Keratinocyte (primary cell): Measurements from ENCODE around the gene CPEB2.

Experiments used
- EZH2 ChIP-seq: IDR thresholded peaks from one replicate; pipeline ENCODE4 v1.6.1; 2012; ENCODE audit warnings: inconsistent platforms, mild to moderate bottlenecking, low read length, moderate library complexity
- TF ChIP-seq, protein P1 (sequence below), 3 experiments: IDR thresholded peaks in 1 of 3; conservative IDR thresholded peaks in 1 of 3; optimal IDR thresholded peaks in 1 of 3; 2 replicates in 2 of 3; 3 replicates in 1 of 3; pipeline versions ENCODE3 to v1.5.1; 2011; ENCODE audit warnings: low read length in 3 of 3, mild to moderate bottlenecking in 3 of 3, moderate library complexity in 2 of 3, control low read depth in 1 of 3, inconsistent platforms in 1 of 3; ENCODE audit not compliant: insufficient read depth in 2 of 3; ENCODE audit errors: extremely low read depth in 1 of 3

DNA sequence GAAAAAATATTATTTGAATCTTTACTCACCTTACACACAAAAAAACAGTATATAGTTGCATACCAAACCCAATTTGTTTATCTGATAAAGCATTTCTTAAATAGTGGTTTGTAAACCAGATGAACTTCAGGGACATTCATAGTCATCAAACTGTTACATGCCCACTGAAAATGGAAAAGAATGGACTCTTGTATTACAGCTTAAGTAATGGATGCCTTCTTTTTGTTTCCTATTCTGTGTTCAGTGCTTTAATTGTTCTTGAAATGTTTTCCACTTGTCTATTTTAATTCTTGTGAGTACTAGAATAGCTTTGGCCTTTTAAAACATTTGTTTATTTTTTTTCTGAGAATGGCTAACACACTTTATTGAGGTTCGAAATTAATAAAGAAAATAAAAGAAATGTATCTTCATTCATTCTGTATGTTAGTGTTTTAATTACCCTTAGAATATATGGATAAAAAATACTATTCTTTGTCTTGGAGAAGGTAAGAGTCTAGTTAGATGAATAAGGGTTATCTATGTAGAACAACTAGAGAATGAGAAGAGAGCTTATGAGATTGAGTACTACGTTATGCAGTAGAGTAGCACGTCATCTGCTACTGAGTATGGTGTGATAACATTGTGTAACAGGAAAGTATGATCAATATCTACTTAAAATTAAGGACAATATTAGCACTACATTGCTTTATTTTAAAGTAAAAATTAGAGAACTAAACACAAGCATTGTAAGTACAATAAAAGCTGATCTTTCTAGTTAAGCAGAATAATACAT is 9.9 kb downstream of the CPEB2 start:
- TF ChIP-seq, protein P1, sequence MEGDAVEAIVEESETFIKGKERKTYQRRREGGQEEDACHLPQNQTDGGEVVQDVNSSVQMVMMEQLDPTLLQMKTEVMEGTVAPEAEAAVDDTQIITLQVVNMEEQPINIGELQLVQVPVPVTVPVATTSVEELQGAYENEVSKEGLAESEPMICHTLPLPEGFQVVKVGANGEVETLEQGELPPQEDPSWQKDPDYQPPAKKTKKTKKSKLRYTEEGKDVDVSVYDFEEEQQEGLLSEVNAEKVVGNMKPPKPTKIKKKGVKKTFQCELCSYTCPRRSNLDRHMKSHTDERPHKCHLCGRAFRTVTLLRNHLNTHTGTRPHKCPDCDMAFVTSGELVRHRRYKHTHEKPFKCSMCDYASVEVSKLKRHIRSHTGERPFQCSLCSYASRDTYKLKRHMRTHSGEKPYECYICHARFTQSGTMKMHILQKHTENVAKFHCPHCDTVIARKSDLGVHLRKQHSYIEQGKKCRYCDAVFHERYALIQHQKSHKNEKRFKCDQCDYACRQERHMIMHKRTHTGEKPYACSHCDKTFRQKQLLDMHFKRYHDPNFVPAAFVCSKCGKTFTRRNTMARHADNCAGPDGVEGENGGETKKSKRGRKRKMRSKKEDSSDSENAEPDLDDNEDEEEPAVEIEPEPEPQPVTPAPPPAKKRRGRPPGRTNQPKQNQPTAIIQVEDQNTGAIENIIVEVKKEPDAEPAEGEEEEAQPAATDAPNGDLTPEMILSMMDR (optimal IDR thresholded peaks at IDR 0.05 in 1 of 3, IDR thresholded peaks at IDR 0.05 in 1 of 3, conservative IDR thresholded peaks at IDR 0.05 in 1 of 3; ENCODE audit: extremely low read depth in 1 of 3, insufficient read depth in 2 of 3, low read length in 3 of 3): no peak
- no peak for TF ChIP-seq EZH2
